Smooth muscle cell (in vitro differentiated cells): ENCODE results near the gene CD177. TPM values are rescaled to one million over a fixed set of nuclear protein-coding genes. Genes with fewer than 3 reads are reported as not detected.
"Not testable (repeated sequence)": the region's sequence is repeated elsewhere in the genome, so short reads cannot be mapped to it uniquely, and the experiment has no call there.

Experiments
- DNase-seq: peaks from one replicate; lab custom pipeline; 2025; ENCODE audit not compliant: unreplicated experiment; lab: John Stamatoyannopoulos, UW
- H2AFZ ChIP-seq: fragments of 200-600 bp; sonication (generic); 2 replicates; pipeline ENCODE4 v1.6.0; 2016; ENCODE audit warnings: antibody characterized with exemption, low read depth, mild to moderate bottlenecking
- H3F3A ChIP-seq: fragments of 200-600 bp; sonication (generic); 2 replicates; pipeline ENCODE4 v1.6.0; 2017; ENCODE audit warnings: antibody characterized with exemption, low read depth
- H3K27ac ChIP-seq: fragments of 200-600 bp; sonication (generic); 2 replicates; pipeline ENCODE4 v1.5.1; 2016; ENCODE audit warnings: low read depth, mild to moderate bottlenecking
- H3K27me3 ChIP-seq: fragments of 200-600 bp; sonication (generic); 2 replicates; pipeline ENCODE4 v1.6.1; 2016; ENCODE audit warnings: low read depth, mild to moderate bottlenecking
- H3K36me3 ChIP-seq: fragments of 200-600 bp; sonication (generic); 2 replicates; pipeline ENCODE4 v1.5.1; 2016; ENCODE audit warnings: low read depth
- H3K4me1 ChIP-seq: fragments of 200-600 bp; sonication (generic); 2 replicates; pipeline ENCODE4 v1.5.1; 2016; ENCODE audit warnings: low read depth
- H3K4me2 ChIP-seq: fragments of 200-600 bp; sonication (generic); 2 replicates; pipeline ENCODE4 v1.6.0; 2016; ENCODE audit warnings: mild to moderate bottlenecking
- H3K4me3 ChIP-seq: fragments of 200-600 bp; sonication (generic); 2 replicates; pipeline ENCODE4 v1.5.1; 2016; ENCODE audit warnings: mild to moderate bottlenecking
- H3K79me2 ChIP-seq: fragments of 200-600 bp; sonication (generic); 2 replicates; pipeline ENCODE4 v1.6.0; 2016; ENCODE audit warnings: low read depth, mild to moderate bottlenecking
- H3K9ac ChIP-seq: fragments of 200-600 bp; sonication (generic); 2 replicates; pipeline ENCODE4 v1.6.0; 2016; ENCODE audit warnings: low read depth
- H3K9me3 ChIP-seq: fragments of 200-600 bp; sonication (generic); replicated peaks from 2 replicates; pipeline ENCODE4 v1.5.1; 2016; ENCODE audit warnings: low read depth
- H4K20me1 ChIP-seq: fragments of 200-600 bp; sonication (generic); 2 replicates; pipeline ENCODE4 v1.6.0; 2016; ENCODE audit warnings: low read depth
- CTCF ChIP-seq: fragments of 200-600 bp; sonication (generic); IDR thresholded peaks from 2 replicates; pipeline ENCODE4 v1.5.1; 2017; ENCODE audit warnings: borderline replicate concordance, mild to moderate bottlenecking, antibody characterized with exemption; ENCODE audit not compliant: insufficient read depth, poor library complexity, severe bottlenecking
- WGBS: methylation state at CpG from one replicate; pipeline ENCODE4 v1.1.7; 2016; ENCODE audit warnings: low lambda C conversion rate; 5-methylcytosine and 5-hydroxymethylcytosine counted together
- polyA plus RNA-seq: library from polyadenylated mRNA; unstranded; fragments of >200 nt; fragmentation: Nextera tagmentation; extraction: Ambion mirVana; gene quantifications from 2 replicates; pipeline ENCODE4 v1.2.1, GENCODE V29; 2016
- total RNA-seq: library from RNA; depleted of rRNA; stranded (reverse); fragments of >200 nt; gene quantifications from 2 replicates; pipeline ENCODE4 v1.2.3, GENCODE V29; 2014

CD177 gene
- total and polyA plus RNA-seq, 2 experiments from 2014 or later = not detected

- no peaks in the 10 kb centered on the region for H3K36me3 ChIP-seq
- H3K4me1 ChIP-seq = no peaks in the 10 kb centered on the region
- no peak for TF ChIP-seq CTCF
- H3F3A ChIP-seq = no peaks in the 10 kb centered on the region
- no peak overlapping the region for H3K9ac ChIP-seq
- DNase-seq = no peak
- H4K20me1 ChIP-seq = no peaks in the 10 kb centered on the region
- no peak overlapping the region for H3K4me3 ChIP-seq
- no peak overlapping the region for H2AFZ ChIP-seq
- no peaks in the 10 kb centered on the region for H3K9me3 ChIP-seq
- no peak overlapping the region for H3K27ac ChIP-seq
- H3K79me2 ChIP-seq = no peaks in the 10 kb centered on the region
- WGBS = 54% methylated on average over 3 of the region's 3 CpGs
- H3K27me3 ChIP-seq = no peaks in the 10 kb centered on the region
- no peak overlapping the region for H3K4me2 ChIP-seq
Measured at GRCh38 chr19:43318203-43318602, 35.3 kb upstream of the CD177 start.

- TF ChIP-seq CTCF = no peak
- Histone ChIP-seq H3K4me2 (no peak overlapping the region), H3K9me3 (no peaks in the 10 kb centered on the region), H3K4me1 (no peaks in the 10 kb centered on the region), H3K27ac (no peak overlapping the region), H2AFZ (no peak overlapping the region), H3K36me3 (no peaks in the 10 kb centered on the region), H3K27me3 (no peaks in the 10 kb centered on the region), H3K79me2 (no peaks in the 10 kb centered on the region), H3K4me3 (no peak overlapping the region), H3K9ac (no peak overlapping the region), H3F3A (no peaks in the 10 kb centered on the region), H4K20me1 (no peaks in the 10 kb centered on the region)
- 64% methylated on average over 4 of the region's 4 CpGs for WGBS
- no peak for DNase-seq
Measured at GRCh38 chr19:43318796-43319314, 34.6 kb upstream of the CD177 start.

- Histone ChIP-seq H3K36me3 (no peaks in the 10 kb centered on the region), H3K4me2 (no peak overlapping the region), H3K4me3 (no peak overlapping the region), H3K4me1 (no peaks in the 10 kb centered on the region), H3K9me3 (no peaks in the 10 kb centered on the region), H2AFZ (no peak overlapping the region), H3K27me3 (no peaks in the 10 kb centered on the region), H3K27ac (no peak overlapping the region), H4K20me1 (no peaks in the 10 kb centered on the region), H3K79me2 (no peaks in the 10 kb centered on the region), H3F3A (no peaks in the 10 kb centered on the region), H3K9ac (no peak overlapping the region)
- DNase-seq = no peak
- no peak for TF ChIP-seq CTCF
- WGBS = 78% methylated on average over 2 of the region's 2 CpGs
Measured at GRCh38 chr19:43320546-43320945, 32.9 kb upstream of the CD177 start.

GRCh38 chr19:43326761-43327160 lies 26.7 kb upstream of the CD177 start:
- not testable (repeated sequence) for H3K27ac ChIP-seq, H3K9ac ChIP-seq, H2AFZ ChIP-seq, H3K79me2 ChIP-seq, H4K20me1 ChIP-seq, H3F3A ChIP-seq, H3K27me3 ChIP-seq, H3K9me3 ChIP-seq, H3K36me3 ChIP-seq, H3K4me2 ChIP-seq, H3K4me1 ChIP-seq, DNase-seq, H3K4me3 ChIP-seq
- WGBS = 91% methylated on average over 11 of the region's 11 CpGs

GRCh38 chr19:43328561-43328960 lies 24.9 kb upstream of the CD177 start:
- H3K36me3 ChIP-seq, H4K20me1 ChIP-seq, H3K9me3 ChIP-seq, H3K27ac ChIP-seq, H3K4me1 ChIP-seq, H3K4me2 ChIP-seq, H2AFZ ChIP-seq, H3K27me3 ChIP-seq, H3K4me3 ChIP-seq, DNase-seq, H3K9ac ChIP-seq, H3K79me2 ChIP-seq, H3F3A ChIP-seq: not testable (repeated sequence)
- WGBS = 89% methylated on average over 11 of the region's 12 CpGs

- not testable (repeated sequence) for H3F3A ChIP-seq, H3K79me2 ChIP-seq, H3K27me3 ChIP-seq, H3K4me3 ChIP-seq, H3K9ac ChIP-seq, H3K4me2 ChIP-seq, H3K4me1 ChIP-seq, H3K9me3 ChIP-seq, H2AFZ ChIP-seq, H3K36me3 ChIP-seq, H4K20me1 ChIP-seq, DNase-seq, H3K27ac ChIP-seq
- WGBS = 73% methylated on average over 3 of the region's 4 CpGs
Measured at GRCh38 chr19:43329049-43329448, 24.4 kb upstream of the CD177 start.
